Measurements from ENCODE around the gene LARP7. TPM values are rescaled to one million over a fixed set of nuclear protein-coding genes. Genes with fewer than 3 reads are reported as not detected.

Gene LARP7
- total and polyA plus RNA-seq, 2 donors (not counting 1 experiment from before 2014, with no cell fraction given), result 30.5 to 57.4 TPM

DNA sequence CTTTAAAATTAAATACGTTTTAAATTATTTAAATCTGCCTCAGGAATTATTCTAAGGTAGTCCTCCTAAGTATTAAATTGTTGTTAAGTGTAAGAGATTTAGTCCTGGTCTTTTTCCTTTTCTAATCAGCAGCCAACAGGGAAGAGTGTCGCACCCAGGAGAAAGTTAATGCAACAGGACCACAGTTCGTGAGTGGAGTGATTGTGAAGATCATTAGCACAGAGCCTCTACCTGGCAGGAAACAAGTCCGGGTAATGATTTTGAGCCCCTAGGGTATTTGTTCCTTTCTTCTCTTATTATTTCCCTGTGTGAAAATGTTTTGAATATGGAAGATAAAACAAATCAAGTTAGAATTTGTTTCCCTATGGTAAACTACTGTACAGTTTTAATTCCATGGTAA is 13.4 kb downstream of the LARP7 start:
- no peak for DNase-seq
- POLR2A ChIA-PET, result no interaction called here
- H3K9me3 Mint-ChIP-seq (ENCODE audit: insufficient read depth), result no peaks in the 10 kb centered on the region
- intact Hi-C loops (cut with micrococcal nuclease), result no loop called here
- peaks cover 16 to 83% of the 10 kb centered on the region in 2 experiments for H3K36me3 ChIP-seq (replicated peaks in 1 of 2; ENCODE audit: control extremely low read depth in 1 of 2, control insufficient read depth in 1 of 2, extremely low read depth in 1 of 2, insufficient read depth in 2 of 2, low read length in 1 of 2)
- no peak overlapping the region for H3K4me3 Mint-ChIP-seq
- H3K4me3 ChIP-seq (ENCODE audit: control extremely low read depth in 1 of 5, extremely low read depth in 1 of 5, insufficient read depth in 1 of 5, low read depth in 2 of 5, low read length in 4 of 5), result no peak overlapping the region
- CTCF ChIA-PET, result no interaction called here
- H3K9ac ChIP-seq (ENCODE audit: low read length), result no peak overlapping the region
- ATAC-seq (ENCODE audit: low read depth), result no peak
- H3K27ac ChIP-seq (ENCODE audit: low read length in 2 of 2), result no peak overlapping the region
- peaks cover 3% of the 10 kb centered on the region for H3K79me2 ChIP-seq (ENCODE audit: control insufficient read depth, insufficient read depth, low read length)
- H3K27ac Mint-ChIP-seq, result no peak overlapping the region
- H3K9me3 ChIP-seq (ENCODE audit: control extremely low read depth in 1 of 3, control insufficient read depth in 2 of 3, insufficient read depth in 1 of 3, low read length in 2 of 3), result no peaks in the 10 kb centered on the region
- H3K4me1 Mint-ChIP-seq, result no peaks in the 10 kb centered on the region
- no peaks in the 10 kb centered on the region for H3K27me3 ChIP-seq (replicated peaks in 1 of 4; ENCODE audit: control extremely low read depth in 1 of 4, control insufficient read depth in 3 of 4, insufficient read depth in 4 of 4, low read length in 3 of 4)
- TF ChIP-seq, protein P1, sequence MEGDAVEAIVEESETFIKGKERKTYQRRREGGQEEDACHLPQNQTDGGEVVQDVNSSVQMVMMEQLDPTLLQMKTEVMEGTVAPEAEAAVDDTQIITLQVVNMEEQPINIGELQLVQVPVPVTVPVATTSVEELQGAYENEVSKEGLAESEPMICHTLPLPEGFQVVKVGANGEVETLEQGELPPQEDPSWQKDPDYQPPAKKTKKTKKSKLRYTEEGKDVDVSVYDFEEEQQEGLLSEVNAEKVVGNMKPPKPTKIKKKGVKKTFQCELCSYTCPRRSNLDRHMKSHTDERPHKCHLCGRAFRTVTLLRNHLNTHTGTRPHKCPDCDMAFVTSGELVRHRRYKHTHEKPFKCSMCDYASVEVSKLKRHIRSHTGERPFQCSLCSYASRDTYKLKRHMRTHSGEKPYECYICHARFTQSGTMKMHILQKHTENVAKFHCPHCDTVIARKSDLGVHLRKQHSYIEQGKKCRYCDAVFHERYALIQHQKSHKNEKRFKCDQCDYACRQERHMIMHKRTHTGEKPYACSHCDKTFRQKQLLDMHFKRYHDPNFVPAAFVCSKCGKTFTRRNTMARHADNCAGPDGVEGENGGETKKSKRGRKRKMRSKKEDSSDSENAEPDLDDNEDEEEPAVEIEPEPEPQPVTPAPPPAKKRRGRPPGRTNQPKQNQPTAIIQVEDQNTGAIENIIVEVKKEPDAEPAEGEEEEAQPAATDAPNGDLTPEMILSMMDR (IDR thresholded peaks at IDR 0.05), result no peak
- no peak for TF ChIP-seq EZH2 (IDR thresholded peaks at IDR 0.05; ENCODE audit: borderline replicate concordance, insufficient read depth, low read depth, low read length, poor library complexity, severe bottlenecking)
- no peaks in the 10 kb centered on the region for H3K27me3 Mint-ChIP-seq
- no CpG with 5 or more reads among the region's 4 CpGs for WGBS (ENCODE audit: insufficient coverage)
- H3K4me2 ChIP-seq (replicated peaks; ENCODE audit: low read depth, low read length, poor library complexity, severe bottlenecking), result no peak overlapping the region
- no peak overlapping the region for H2AFZ ChIP-seq (ENCODE audit: insufficient read depth, low read depth, low read length, poor library complexity, severe bottlenecking)
- H3K4me1 ChIP-seq (ENCODE audit: control insufficient read depth in 2 of 2, insufficient read depth in 2 of 2, low read length in 2 of 2), result no peaks in the 10 kb centered on the region
- no peaks in the 10 kb centered on the region for H4K20me1 ChIP-seq (ENCODE audit: control insufficient read depth, insufficient read depth, low read length, poor library complexity, severe bottlenecking)

GRCh38 chr4:112651641-112652040 is 14.7 kb downstream of the LARP7 start:
- ChIA-PET CTCF (no interaction called here), POLR2A (no interaction called here)
- intact Hi-C loops (cut with micrococcal nuclease), result no loop called here
- no peak for TF ChIP-seq EZH2 (IDR thresholded peaks at IDR 0.05; ENCODE audit: borderline replicate concordance, insufficient read depth, low read depth, low read length, poor library complexity, severe bottlenecking)
- TF ChIP-seq, protein P1 (IDR thresholded peaks at IDR 0.05), result no peak
- DNase-seq, result no peak
- Histone ChIP-seq H3K36me3 (replicated peaks in 1 of 2; ENCODE audit: control extremely low read depth in 1 of 2, control insufficient read depth in 1 of 2, extremely low read depth in 1 of 2, insufficient read depth in 2 of 2, low read length in 1 of 2) (peaks cover 18 to 81% of the 10 kb centered on the region in 2 experiments), H3K9me3 (ENCODE audit: control extremely low read depth in 1 of 3, control insufficient read depth in 2 of 3, insufficient read depth in 1 of 3, low read length in 2 of 3) (no peaks in the 10 kb centered on the region), H3K4me1 (ENCODE audit: control insufficient read depth in 2 of 2, insufficient read depth in 2 of 2, low read length in 2 of 2) (no peaks in the 10 kb centered on the region), H3K27me3 (replicated peaks in 1 of 4; ENCODE audit: control extremely low read depth in 1 of 4, control insufficient read depth in 3 of 4, insufficient read depth in 4 of 4, low read length in 3 of 4) (no peaks in the 10 kb centered on the region), H3K79me2 (ENCODE audit: control insufficient read depth, insufficient read depth, low read length) (no peaks in the 10 kb centered on the region), H3K9ac (ENCODE audit: low read length) (no peak overlapping the region), H3K4me2 (replicated peaks; ENCODE audit: low read depth, low read length, poor library complexity, severe bottlenecking) (no peak overlapping the region), H2AFZ (ENCODE audit: insufficient read depth, low read depth, low read length, poor library complexity, severe bottlenecking) (no peak overlapping the region), H4K20me1 (ENCODE audit: control insufficient read depth, insufficient read depth, low read length, poor library complexity, severe bottlenecking) (no peaks in the 10 kb centered on the region), H3K27ac (ENCODE audit: low read length in 2 of 2) (no peak overlapping the region), H3K4me3 (ENCODE audit: control extremely low read depth in 1 of 5, extremely low read depth in 1 of 5, insufficient read depth in 1 of 5, low read depth in 2 of 5, low read length in 4 of 5) (no peak overlapping the region)
- Mint-ChIP-seq H3K9me3 (ENCODE audit: insufficient read depth) (no peaks in the 10 kb centered on the region), H3K27ac (no peak overlapping the region), H3K27me3 (no peaks in the 10 kb centered on the region), H3K4me1 (no peaks in the 10 kb centered on the region), H3K4me3 (no peak overlapping the region)
- no peak for ATAC-seq (ENCODE audit: low read depth)

Measured in B cell (primary cell).